Aorta (tissue), 5 donors: Measurements from ENCODE around the gene TFCP2L1. TPM values are rescaled to one million over a fixed set of nuclear protein-coding genes. Genes with fewer than 3 reads are reported as not detected.

ENCODE experiments used
- ATAC-seq: fragments of 200-7000 bp; cut with Tn5 transposase; one replicate; pipeline ENCODE4 v1.9.1; 2022; ENCODE audit warnings: moderate library complexity; ENCODE audit not compliant: low FRiP score
- DNase-seq, 2 donors: peaks; one replicate each; pipeline ENCODE4 v3.0.0-alpha.2; 2020
- H3K27ac ChIP-seq, 2 donors: one replicate each; pipeline ENCODE4 v1.5.1; 2013; ENCODE audit warnings: low read length in 2 of 2, mild to moderate bottlenecking in 2 of 2, moderate library complexity in 2 of 2, control low read depth in 1 of 2, inconsistent platforms in 1 of 2, low read depth in 1 of 2
- H3K27me3 ChIP-seq, 2 donors: one replicate each; pipeline ENCODE4 v1.6.1; 2013; ENCODE audit warnings: control low read depth in 1 of 2, low read length in 1 of 2, mild to moderate bottlenecking in 1 of 2, moderate library complexity in 1 of 2; ENCODE audit not compliant: insufficient read depth in 2 of 2, control insufficient read depth in 1 of 2
- H3K36me3 ChIP-seq, 2 donors: one replicate each; pipeline ENCODE4 v1.6.1; 2013; ENCODE audit warnings: control low read depth in 1 of 2, low read length in 1 of 2, mild to moderate bottlenecking in 1 of 2; ENCODE audit not compliant: insufficient read depth in 2 of 2, control insufficient read depth in 1 of 2
- H3K4me1 ChIP-seq, 2 donors: one replicate each; pipeline ENCODE4 v1.6.1; 2013; ENCODE audit warnings: low read length in 2 of 2, control low read depth in 1 of 2, mild to moderate bottlenecking in 1 of 2, moderate library complexity in 1 of 2; ENCODE audit not compliant: insufficient read depth in 2 of 2, control insufficient read depth in 1 of 2
- H3K4me3 ChIP-seq, 2 donors: one replicate each; pipeline ENCODE4 v1.5.1; 2013; ENCODE audit warnings: low read length in 2 of 2, control low read depth in 1 of 2, mild to moderate bottlenecking in 1 of 2
- H3K9me3 ChIP-seq: one replicate; pipeline ENCODE4 v1.6.1; 2013; ENCODE audit warnings: mild to moderate bottlenecking, low read length; ENCODE audit not compliant: control insufficient read depth
- WGBS, 2 donors: extraction: QIAGEN DNeasy Blood & Tissue Kit; methylation state at CpG; one replicate each; pipeline ENCODE4 v1.1.7; 2013; 5-methylcytosine and 5-hydroxymethylcytosine counted together
- intact Hi-C, 2 donors: fragments of 100-400 bp; cut with DNase I; formaldehyde crosslinking; loops; one replicate each; pipeline versions ENCODE4 v1.14.2 to v1.15.0; 2022
- polyA plus RNA-seq, 2 donors: library from polyadenylated mRNA; stranded (reverse); fragments of 200-250 nt; gene quantifications; one replicate each; pipeline ENCODE4 v1.2.3, GENCODE V29; 2013
- total RNA-seq, 2 donors: library from RNA; stranded (reverse); fragmentation: NEBNext Ultra II Directional; extraction: Animal tissue kit (Norgen Biotek cat#: 25700); gene quantifications; one replicate each; pipeline ENCODE4 v1.2.1, GENCODE V29; 2021
- donor health status: healthy with polysubstance abuse.
- donor health status: Bipolar disorder and iron deficiency.
- donor health status: DM: no; HTN: no; CAD: no.
- donor health status: DM: no; HTN: no; CAD: no.
- donor health status: DM: yes; HTN: yes; CAD: no.

TFCP2L1 gene
- total and polyA plus RNA-seq, 4 donors: 0.03 to 1.7 (median 0.91) TPM

DNA sequence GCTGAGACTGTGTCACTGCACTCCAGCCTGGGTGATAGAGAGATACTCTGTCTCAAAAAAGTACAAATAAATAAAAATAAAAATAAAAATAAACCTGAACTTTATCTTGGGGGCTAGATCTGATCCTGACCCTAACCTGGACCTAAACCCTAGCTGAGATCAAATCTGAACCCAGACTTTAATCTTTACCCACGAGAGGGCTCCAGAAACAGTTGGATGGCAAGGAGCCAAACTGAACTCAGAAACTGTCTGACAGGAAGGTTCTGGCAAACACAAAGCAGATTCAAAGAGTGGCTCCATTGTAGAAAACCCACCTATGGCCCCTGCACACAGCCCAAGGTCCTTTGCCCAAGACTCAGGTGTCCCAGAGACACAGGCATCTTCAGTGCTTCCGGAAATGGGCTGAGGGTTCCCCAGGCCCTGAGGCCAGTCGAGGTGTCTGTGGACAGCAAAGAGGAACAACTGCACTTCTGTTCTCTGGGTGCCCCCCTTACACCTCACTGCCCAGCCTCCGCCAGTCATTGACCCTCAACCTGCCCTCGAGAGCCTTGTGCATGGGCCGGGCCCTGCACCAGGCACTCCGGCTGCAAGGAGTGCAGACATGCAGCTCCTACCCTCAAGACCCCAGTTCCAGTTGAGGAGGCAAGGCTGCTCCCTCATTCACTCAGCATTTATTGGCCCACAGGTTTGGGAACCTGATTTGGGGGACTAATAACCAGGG, 95.2 kb downstream of the TFCP2L1 start:
- Histone ChIP-seq H3K4me1 (no peaks in the 10 kb centered on the region), H3K27ac (no peak overlapping the region), H3K9me3 (no peaks in the 10 kb centered on the region), H3K27me3 (no peaks in the 10 kb centered on the region), H3K36me3 (no peaks in the 10 kb centered on the region), H3K4me3 (no peak overlapping the region)
- DNase-seq: no peak
- WGBS, 2 donors: 67 to 76% methylated on average over 7 of the region's 7 CpGs
- intact Hi-C loops: no loop called here
- ATAC-seq: no peak

DNA sequence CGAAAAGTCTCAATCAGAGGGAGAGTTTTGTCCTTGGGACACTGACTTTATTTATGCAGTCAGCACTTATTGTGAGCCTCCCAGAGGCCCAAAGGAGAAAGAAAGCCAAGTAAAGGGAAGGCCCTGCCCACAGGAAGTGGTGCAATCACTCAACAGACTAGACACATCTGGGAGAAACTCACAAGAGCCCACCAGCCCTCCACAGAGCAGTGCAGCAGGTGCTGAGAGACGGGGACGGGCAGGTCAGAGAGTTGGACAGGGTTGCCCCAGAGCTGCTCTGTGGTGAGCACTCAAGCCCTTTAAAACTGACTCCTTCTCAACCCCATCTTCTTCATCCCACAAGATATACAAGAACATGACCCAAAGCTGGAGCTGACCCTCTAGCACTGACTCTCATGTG, 96.0 kb downstream of the TFCP2L1 start:
- no peaks in the 10 kb centered on the region for H3K36me3 ChIP-seq
- no peaks in the 10 kb centered on the region for H3K9me3 ChIP-seq
- H3K4me3 ChIP-seq: no peak overlapping the region
- ATAC-seq (peak; percentile 10), DNase-seq (no peak)
- no peaks in the 10 kb centered on the region for H3K4me1 ChIP-seq
- no peak overlapping the region for H3K27ac ChIP-seq
- WGBS, 2 donors: 86 to 98% methylated on average over 3 of the region's 3 CpGs
- intact Hi-C loops: no loop called here
- no peaks in the 10 kb centered on the region for H3K27me3 ChIP-seq

GRCh38 chr2:121187982-121188411, 97.0 kb downstream of the TFCP2L1 start:
- Histone ChIP-seq H3K27me3 (no peaks in the 10 kb centered on the region), H3K36me3 (no peaks in the 10 kb centered on the region), H3K4me1 (no peaks in the 10 kb centered on the region), H3K4me3 (no peak overlapping the region), H3K27ac (no peak overlapping the region), H3K9me3 (no peaks in the 10 kb centered on the region)
- ATAC-seq: no peak
- intact Hi-C loops: no loop called here
- 53 to 67% methylated on average over 5 to 6 of the region's 6 CpGs for whole genome bisulfite sequencing, 2 donors
- DNase-seq: no peak

DNA sequence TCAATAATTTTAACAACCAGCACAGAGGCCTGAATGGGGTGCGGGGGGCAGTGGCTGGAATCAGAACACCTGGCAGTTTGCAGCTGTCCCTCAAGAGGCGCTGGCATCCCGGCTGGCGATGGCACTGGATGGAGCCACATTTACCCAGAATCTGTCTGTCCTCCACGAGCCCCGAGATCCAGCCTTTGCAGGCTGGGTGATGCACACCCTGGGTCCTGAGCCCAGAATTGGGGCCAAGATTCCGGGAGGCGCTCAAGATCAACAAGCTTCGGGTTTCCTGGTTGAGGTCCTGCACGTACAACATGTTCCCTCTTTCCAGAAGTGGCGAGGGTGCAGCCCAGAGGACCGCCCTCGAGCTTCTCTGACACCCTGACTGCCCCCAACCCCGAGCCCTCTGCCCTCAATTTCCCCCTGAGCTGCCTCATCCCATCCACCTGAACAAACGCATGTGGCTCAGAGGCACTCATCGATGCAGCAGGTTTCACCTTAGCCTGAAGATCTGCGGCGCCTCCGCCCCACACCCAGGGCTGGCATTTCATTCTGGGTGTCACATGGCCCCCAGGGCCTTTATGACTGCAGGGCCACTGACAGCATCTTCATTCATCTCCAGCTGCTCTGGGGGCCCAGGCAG, 97.5 kb downstream of the TFCP2L1 start:
- Histone ChIP-seq H3K4me1 (no peaks in the 10 kb centered on the region), H3K36me3 (no peaks in the 10 kb centered on the region), H3K4me3 (no peak overlapping the region), H3K27ac (no peak overlapping the region), H3K9me3 (no peaks in the 10 kb centered on the region), H3K27me3 (no peaks in the 10 kb centered on the region)
- 87 to 91% methylated on average over 19 of the region's 19 CpGs for WGBS, 2 donors
- ATAC-seq (no peak), DNase-seq (no peak)
- intact Hi-C loops: no loop called here

GRCh38 chr2:121186261-121186660, 98.7 kb downstream of the TFCP2L1 start:
- Histone ChIP-seq H3K36me3 (no peaks in the 10 kb centered on the region), H3K9me3 (no peaks in the 10 kb centered on the region), H3K4me1 (no peaks in the 10 kb centered on the region), H3K4me3 (no peak overlapping the region), H3K27ac (no peak overlapping the region), H3K27me3 (no peaks in the 10 kb centered on the region)
- intact Hi-C loops: no loop called here
- ATAC-seq: no peak
- no peak for DNase-seq
- WGBS, 2 donors: 84 to 94% methylated on average over 9 of the region's 9 CpGs

GRCh38 chr2:121185571-121186074, 99.4 kb downstream of the TFCP2L1 start:
- Histone ChIP-seq H3K4me1 (no peaks in the 10 kb centered on the region), H3K9me3 (no peaks in the 10 kb centered on the region), H3K36me3 (no peaks in the 10 kb centered on the region), H3K4me3 (no peak overlapping the region), H3K27me3 (no peaks in the 10 kb centered on the region), H3K27ac (no peak overlapping the region)
- DNase-seq (no peak), ATAC-seq (peak; percentile 10)
- 86 to 89% methylated on average over 5 of the region's 5 CpGs for WGBS, 2 donors
- intact Hi-C loops: no loop called here

DNA sequence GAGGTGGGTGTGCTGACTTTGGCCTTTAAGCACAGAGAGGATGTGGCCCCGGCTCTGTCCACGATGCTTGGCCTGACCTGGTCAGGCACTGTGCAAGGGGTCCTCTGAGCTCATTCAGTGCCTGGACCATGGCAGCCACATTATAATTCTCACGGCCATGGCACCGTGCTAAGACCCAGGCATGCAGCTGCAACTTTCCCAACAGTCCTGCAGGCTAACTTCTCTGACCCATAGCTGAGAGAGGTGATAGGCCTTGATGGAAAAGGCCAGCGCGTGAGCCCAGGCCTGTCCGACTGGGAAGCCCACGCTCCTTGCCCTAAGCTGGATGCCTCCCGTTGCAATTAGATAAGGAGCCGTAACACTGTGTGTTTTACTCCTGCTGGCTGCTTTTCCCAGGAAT, 99.9 kb downstream of the TFCP2L1 start:
- H3K27ac ChIP-seq: no peak overlapping the region
- ATAC-seq (no peak), DNase-seq (no peak)
- no peaks in the 10 kb centered on the region for H3K4me1 ChIP-seq
- H3K9me3 ChIP-seq: no peaks in the 10 kb centered on the region
- H3K27me3 ChIP-seq: no peaks in the 10 kb centered on the region
- no peaks in the 10 kb centered on the region for H3K36me3 ChIP-seq
- 89% methylated on average over 10 of the region's 10 CpGs for WGBS, 2 donors
- intact Hi-C loops: no loop called here
- H3K4me3 ChIP-seq: no peak overlapping the region

DNA sequence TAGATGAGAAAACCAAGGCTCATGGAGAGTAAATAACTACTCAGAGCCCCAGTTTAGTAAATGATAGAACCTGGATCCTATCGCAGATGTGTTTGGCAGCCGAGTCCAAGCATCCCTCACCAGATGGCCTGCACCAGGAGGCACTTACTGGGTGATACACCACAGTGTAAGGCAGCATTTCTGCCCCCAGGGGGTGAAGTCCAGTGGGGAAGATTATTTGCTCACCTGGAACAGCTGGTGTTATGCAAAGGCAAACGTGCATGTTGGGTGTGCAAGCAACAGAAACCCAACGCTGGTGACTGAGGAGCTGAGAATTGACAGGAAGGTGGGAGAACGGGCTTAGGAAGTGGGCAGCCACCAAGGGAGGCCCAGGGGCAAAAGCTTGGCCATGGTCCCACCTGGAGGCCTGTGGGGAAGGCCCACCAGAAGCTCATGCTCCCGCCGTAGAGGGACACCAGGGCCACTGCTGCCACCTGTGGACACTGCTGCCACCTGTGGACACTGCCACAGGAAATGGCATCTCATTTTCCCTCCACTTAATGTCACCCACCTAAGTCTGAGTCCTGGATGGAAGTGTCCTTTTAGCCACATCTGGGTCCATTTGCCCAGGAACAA, 100.6 kb downstream of the TFCP2L1 start:
- Histone ChIP-seq H3K4me3 (no peak overlapping the region), H3K27ac (no peak overlapping the region), H3K9me3 (no peaks in the 10 kb centered on the region), H3K36me3 (no peaks in the 10 kb centered on the region), H3K27me3 (no peaks in the 10 kb centered on the region), H3K4me1 (no peaks in the 10 kb centered on the region)
- no peak for ATAC-seq
- DNase-seq: no peak
- WGBS, 2 donors: 88 to 89% methylated on average over 6 to 7 of the region's 7 CpGs
- intact Hi-C loops: no loop called here
